Bronchial epithelial cell (primary cell): ENCODE results near the gene KIFBP. TPM values are rescaled to one million over a fixed set of nuclear protein-coding genes. Genes with fewer than 3 reads are reported as not detected.

Source experiments
- DNase-seq: peaks from one replicate; pipeline ENCODE4 v3.0.0-alpha.2; 2010; ENCODE audit warnings: low read depth
- FAIRE-seq: peaks from 2 replicates; lab custom pipeline; 2011; peaks lifted over from hg19 to GRCh38; lab: Jason Lieb, UNC
- H3K27me3 ChIP-seq: 2 replicates; pipeline ENCODE4 v1.5.1; 2011; ENCODE audit warnings: low read length; ENCODE audit not compliant: control insufficient read depth, insufficient read depth
- H3K36me3 ChIP-seq: 2 replicates; pipeline ENCODE4 v1.5.1; 2011; ENCODE audit warnings: low read length; ENCODE audit not compliant: control insufficient read depth, insufficient read depth
- H3K4me3 ChIP-seq: 2 replicates; pipeline ENCODE4 v1.5.1; 2011; ENCODE audit warnings: mild to moderate bottlenecking, low read depth, low read length, control low read depth
- total RNA-seq: library from RNA; depleted of rRNA; stranded (reverse); fragments of >200 nt; gene quantifications from 2 replicates; pipeline ENCODE4 v1.2.1, GENCODE V29; 2014
- TF ChIP-seq, protein P1 (sequence below): IDR thresholded peaks from 2 replicates; pipeline ENCODE4 v1.5.1; 2011; ENCODE audit warnings: mild to moderate bottlenecking, moderate library complexity, low read length, control low read depth, inconsistent platforms; ENCODE audit not compliant: insufficient read depth, severe bottlenecking

The KIFBP gene
- total RNA-seq, 1 donor from 2014 or later = 11.8 TPM

DNA sequence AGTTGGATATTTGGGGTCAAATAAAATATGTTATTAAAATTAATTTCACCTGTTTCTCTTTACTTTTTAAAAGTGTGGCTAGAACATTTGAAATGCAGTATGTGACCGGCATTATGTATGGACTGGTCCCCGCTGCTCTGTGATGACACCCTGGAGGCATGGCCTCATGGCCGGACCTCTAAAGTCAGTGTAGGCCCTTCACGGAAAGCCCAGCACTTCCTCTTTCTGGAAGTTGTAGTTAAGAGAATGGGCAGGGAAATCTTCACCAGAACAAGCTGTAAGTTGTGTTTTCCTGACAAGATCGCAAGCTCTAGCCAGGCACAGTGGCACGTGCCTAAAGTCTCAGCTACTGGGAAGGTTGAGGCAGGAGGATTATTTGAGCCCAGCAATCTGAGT, 61.0 kb downstream of the KIFBP start:
- Histone ChIP-seq H3K27me3 (no peaks in the 10 kb centered on the region), H3K36me3 (no peaks in the 10 kb centered on the region), H3K4me3 (no peak overlapping the region)
- TF ChIP-seq, protein P1, sequence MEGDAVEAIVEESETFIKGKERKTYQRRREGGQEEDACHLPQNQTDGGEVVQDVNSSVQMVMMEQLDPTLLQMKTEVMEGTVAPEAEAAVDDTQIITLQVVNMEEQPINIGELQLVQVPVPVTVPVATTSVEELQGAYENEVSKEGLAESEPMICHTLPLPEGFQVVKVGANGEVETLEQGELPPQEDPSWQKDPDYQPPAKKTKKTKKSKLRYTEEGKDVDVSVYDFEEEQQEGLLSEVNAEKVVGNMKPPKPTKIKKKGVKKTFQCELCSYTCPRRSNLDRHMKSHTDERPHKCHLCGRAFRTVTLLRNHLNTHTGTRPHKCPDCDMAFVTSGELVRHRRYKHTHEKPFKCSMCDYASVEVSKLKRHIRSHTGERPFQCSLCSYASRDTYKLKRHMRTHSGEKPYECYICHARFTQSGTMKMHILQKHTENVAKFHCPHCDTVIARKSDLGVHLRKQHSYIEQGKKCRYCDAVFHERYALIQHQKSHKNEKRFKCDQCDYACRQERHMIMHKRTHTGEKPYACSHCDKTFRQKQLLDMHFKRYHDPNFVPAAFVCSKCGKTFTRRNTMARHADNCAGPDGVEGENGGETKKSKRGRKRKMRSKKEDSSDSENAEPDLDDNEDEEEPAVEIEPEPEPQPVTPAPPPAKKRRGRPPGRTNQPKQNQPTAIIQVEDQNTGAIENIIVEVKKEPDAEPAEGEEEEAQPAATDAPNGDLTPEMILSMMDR = no peak
- DNase-seq = no peak
- FAIRE-seq = no peak

DNA sequence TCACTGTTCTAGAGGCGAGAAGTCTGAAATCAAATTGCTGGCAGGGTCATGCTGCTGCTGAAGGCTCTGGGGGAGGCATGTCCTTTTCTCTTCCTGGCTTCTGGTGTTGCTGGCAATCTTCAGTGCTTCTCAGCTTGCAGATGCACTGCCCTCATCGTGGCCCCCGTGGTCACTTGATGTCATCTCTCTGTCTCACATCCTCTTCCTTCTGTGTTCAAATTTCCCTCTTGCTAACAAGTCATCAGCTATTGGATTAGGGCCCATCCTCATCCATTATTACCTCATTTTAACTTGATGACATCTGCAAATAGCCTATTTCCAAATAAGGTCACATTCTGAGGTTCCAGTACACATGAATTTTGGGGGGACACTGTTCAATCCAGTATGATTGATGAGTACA, 62.7 kb downstream of the KIFBP start:
- FAIRE-seq = no peak

DNA sequence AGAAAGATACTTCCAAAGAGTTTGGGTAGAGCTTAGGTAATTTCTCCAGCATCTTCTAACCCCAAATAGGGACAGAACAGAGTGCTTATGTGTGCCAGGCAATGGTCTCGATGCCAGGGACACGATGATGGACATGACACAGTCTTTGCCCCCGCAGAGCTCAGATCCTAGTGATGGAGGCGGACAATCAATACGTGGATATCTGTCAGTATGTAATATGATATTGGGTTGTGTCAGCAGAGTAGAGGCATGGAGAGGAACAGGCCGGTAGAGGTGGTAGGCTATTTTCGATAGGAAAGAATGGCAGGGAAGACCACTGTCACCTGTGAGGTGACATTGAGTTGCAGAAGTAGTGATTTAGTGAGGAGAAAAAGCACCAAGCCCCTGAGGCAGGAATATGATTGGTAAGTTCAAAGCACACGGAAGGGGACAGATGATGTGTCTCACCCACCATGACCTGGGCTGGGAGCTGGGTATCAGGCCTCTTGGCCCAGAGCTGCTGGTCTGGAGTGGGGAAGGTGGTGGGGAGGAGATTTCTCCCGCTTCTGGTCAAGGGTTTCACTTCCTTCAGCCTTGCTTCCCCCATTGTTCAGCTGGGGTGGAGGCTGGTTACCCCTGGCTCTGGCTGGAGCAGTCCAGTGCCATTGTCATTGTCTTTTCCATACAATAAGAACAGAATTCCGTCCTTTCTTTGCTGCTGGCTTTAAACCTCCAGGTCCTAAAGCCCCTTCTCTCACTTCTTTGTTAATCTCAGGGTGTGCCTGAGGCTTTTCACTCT, 63.3 kb downstream of the KIFBP start:
- no peaks in the 10 kb centered on the region for H3K36me3 ChIP-seq
- TF ChIP-seq, protein P1 = no peak
- FAIRE-seq = no peak

More for the DNA sequence above, 62.7 kb downstream of the KIFBP start:
- DNase-seq = no peak
- no peaks in the 10 kb centered on the region for H3K36me3 ChIP-seq
- TF ChIP-seq, protein P1 = no peak
- no peaks in the 10 kb centered on the region for H3K27me3 ChIP-seq
- no peak overlapping the region for H3K4me3 ChIP-seq

DNA sequence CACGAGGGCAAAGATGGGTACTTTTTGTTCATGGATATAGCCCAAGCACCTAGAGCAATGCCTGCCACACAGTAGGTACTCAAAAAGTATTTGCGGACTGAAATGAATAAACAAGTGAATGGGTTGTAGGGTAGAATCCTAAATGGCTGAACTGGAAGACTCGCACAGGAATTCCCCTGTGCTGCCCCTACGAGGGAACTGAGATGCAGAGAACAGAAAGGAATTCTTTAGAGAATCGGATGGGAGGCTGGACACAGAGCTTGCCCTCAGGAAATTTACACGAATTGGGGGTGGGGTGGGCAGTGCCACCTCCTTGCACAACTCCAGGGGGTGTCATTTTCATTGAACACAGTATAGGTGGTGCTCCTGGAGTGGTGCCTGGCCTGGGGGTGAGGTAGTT, 64.1 kb downstream of the KIFBP start:
- no peak for FAIRE-seq
- DNase-seq = no peak
- TF ChIP-seq, protein P1 = no peak
- H3K36me3 ChIP-seq = no peaks in the 10 kb centered on the region
- H3K27me3 ChIP-seq = no peaks in the 10 kb centered on the region
- H3K4me3 ChIP-seq = no peak overlapping the region

More for the DNA sequence above, 63.3 kb downstream of the KIFBP start:
- no peaks in the 10 kb centered on the region for H3K27me3 ChIP-seq
- H3K4me3 ChIP-seq = no peak overlapping the region
- no peak for DNase-seq

DNA sequence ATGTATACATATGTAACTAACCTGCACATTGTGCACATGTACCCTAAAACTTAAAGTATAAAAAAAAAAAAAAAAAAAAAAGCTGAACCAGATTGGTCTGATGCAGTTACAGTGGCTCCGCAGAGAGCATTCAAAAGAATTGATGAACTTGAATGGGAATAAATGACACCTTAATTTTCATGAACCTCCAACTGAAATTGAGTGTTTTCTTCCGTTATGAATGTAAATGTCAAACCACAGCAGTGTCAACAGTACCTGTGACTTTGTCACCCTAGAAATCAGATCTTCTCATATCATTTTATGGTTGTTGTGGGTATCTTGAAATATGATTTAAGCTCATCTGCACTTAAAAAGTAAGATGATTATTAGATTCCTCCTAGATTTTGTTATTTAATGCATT, 66.6 kb downstream of the KIFBP start:
- TF ChIP-seq, protein P1 = no peak
- Histone ChIP-seq H3K36me3 (no peaks in the 10 kb centered on the region), H3K4me3 (no peak overlapping the region), H3K27me3 (no peaks in the 10 kb centered on the region)
- DNase-seq (no peak), FAIRE-seq (no peak)

DNA sequence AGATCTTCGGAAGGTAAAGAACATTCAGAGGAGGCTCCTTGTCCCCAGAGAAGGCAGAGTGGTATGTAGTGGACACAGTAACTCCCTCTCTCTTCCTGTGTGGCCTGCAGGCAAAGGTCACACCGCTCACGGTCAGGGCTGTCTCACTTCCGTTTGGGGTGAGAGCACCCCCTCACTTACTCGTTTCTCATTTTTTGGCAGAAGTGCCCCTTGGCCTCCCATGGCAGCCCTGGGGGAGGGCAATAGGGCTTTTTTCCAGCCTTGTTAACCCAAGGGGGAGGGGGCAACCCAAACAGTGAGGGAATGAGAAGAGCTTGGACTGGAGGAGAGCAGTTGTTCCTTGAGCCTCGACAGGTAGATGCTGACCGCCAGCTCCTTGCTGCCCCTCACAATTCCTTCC, 67.5 kb downstream of the KIFBP start:
- TF ChIP-seq, protein P1 = no peak
- no peak for DNase-seq
- Histone ChIP-seq H3K27me3 (no peaks in the 10 kb centered on the region), H3K4me3 (no peak overlapping the region), H3K36me3 (no peaks in the 10 kb centered on the region)
- no peak for FAIRE-seq
